Omental fat pad (tissue), 4 donors: ENCODE data around the gene GPR68. TPM values are rescaled to one million over a fixed set of nuclear protein-coding genes. Genes with fewer than 3 reads are reported as not detected.

Experiments used
- ATAC-seq: fragments of 150-250 bp; one replicate; pipeline ENCODE4 v1.9.1; 2016; ENCODE audit warnings: mild to moderate bottlenecking, moderate library complexity; ENCODE audit not compliant: low FRiP score
- DNase-seq: peaks from one replicate; pipeline ENCODE4 v3.0.0-alpha.2; 2019; ENCODE audit warnings: low spot score
- total RNA-seq, 4 donors: library from RNA; depleted of rRNA; stranded (reverse); fragments of >200 nt; gene quantifications; one replicate each; pipeline ENCODE4 v1.1.0, GENCODE V29; 2016
- TF ChIP-seq, protein P1 (sequence below), 3 donors: fragments of 450-650 bp; IDR thresholded peaks; one replicate each; pipeline ENCODE4 v1.5.1; 2016 to 2017; ENCODE audit warnings: antibody characterized with exemption in 3 of 3, mild to moderate bottlenecking in 3 of 3, moderate library complexity in 2 of 3

GPR68 gene
- total RNA-seq, 4 donors from 2014 or later = 0.19 to 0.36 (median 0.19) TPM; not detected in 1

DNA sequence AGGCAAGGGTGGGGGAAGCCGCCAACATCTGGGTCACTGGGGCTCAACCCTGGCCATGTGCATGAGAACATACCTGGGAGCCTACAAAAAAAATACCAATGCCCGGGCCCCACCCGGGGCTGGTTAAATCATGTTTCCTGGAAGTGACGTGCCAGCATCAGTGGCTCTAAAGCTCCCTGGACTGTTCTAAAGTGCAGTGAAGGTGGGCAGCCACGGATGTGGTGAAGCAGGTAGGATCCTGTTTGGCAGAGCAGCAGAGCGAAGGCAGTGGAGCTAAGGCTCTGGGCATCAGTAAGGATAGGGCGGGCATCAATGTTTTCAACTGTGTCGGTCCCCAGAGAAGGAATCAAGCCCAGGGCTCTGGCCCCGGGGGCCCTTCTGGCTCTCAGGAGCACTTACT, 525 bp upstream of the GPR68 start:
- DNase-seq (no peak), ATAC-seq (no peak)
- TF ChIP-seq, protein P1, sequence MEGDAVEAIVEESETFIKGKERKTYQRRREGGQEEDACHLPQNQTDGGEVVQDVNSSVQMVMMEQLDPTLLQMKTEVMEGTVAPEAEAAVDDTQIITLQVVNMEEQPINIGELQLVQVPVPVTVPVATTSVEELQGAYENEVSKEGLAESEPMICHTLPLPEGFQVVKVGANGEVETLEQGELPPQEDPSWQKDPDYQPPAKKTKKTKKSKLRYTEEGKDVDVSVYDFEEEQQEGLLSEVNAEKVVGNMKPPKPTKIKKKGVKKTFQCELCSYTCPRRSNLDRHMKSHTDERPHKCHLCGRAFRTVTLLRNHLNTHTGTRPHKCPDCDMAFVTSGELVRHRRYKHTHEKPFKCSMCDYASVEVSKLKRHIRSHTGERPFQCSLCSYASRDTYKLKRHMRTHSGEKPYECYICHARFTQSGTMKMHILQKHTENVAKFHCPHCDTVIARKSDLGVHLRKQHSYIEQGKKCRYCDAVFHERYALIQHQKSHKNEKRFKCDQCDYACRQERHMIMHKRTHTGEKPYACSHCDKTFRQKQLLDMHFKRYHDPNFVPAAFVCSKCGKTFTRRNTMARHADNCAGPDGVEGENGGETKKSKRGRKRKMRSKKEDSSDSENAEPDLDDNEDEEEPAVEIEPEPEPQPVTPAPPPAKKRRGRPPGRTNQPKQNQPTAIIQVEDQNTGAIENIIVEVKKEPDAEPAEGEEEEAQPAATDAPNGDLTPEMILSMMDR (IDR thresholded peaks at IDR 0.05) = no peak

DNA sequence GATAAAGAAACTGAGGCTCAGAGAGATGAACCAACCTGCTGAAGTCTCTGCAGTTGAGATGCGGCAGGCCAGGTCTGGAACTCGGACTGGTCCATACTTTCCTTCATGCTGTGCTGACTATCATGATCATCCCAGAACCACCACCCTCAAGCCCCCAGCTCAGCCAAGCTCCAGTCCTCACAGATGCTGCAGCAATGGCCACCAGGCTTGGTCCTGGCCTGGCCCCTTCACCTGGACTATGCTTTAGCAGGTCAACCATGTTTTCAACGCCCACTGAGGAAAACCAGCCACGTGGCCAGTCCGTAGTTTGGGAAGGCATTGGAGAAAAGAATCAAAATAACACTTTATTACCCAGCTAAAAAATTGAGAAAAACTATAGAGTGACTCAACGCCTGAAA, 1.4 kb downstream of the GPR68 start:
- TF ChIP-seq, protein P1 (IDR thresholded peaks at IDR 0.05) = no peak
- DNase-seq (no peak), ATAC-seq (no peak)

DNA sequence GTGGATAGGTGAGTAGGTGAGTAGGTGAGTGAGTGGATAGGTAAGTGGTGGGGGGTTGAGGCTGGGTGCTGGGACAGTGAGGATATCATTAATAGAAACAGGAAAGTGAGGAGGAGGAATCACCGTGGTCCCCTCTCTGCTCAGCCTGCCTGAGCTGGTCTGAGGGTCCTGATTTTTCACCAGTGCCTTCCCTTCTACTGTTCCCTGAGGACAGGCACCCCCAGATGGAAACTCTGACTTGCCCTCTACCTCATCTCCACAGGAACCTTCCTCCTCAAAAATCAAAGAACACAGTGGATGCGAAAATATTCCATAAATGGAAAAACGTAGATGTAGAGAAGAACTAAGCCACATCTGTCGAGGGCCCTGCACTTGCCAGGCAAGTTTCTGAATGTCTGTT, 1.9 kb downstream of the GPR68 start:
- ATAC-seq = no peak

DNA sequence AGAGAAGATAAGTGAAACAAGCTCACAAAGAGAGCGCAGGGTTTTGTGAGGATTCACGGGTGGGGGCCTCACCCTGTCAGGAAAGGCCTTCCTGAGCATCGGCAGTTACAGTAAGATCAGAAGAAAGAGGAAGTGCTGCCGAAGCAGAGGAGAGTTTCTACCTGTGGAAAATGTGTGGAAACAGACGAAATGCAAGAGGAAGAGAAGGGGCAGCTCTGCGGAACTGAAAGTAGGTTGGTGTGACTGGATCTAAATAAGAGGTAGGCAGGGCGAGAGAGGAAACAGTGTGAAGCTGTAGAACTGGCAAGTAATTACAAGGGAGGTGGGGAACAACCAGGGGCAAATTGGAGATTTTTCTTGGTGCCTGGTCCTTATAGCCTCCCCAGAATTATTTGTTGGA, 2.6 kb downstream of the GPR68 start:
- TF ChIP-seq, protein P1 (IDR thresholded peaks at IDR 0.05) = no peak
- no peak for ATAC-seq

More for the DNA sequence above, 1.9 kb downstream of the GPR68 start:
- no peak for DNase-seq
- TF ChIP-seq, protein P1 (IDR thresholded peaks at IDR 0.05) = no peak

DNA sequence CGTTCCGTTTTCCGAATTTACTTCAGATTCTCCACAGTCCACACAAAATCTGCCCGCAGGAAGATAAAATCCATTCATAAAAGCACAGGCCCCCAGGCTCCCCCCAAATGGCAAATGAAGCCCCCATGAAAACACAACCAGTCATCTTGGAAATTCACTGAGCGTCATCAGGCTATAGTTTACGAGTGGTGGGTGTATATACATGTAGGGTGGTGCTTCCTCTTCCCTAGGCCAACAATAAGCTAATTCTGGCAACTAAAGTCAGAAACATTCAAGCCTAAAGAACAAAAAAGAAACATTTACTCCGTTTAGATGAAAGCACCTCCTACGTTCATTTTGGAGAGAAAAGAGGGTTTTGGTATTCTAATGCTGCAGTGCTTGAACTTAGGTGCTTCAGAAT, 5.8 kb downstream of the GPR68 start:
- ATAC-seq (no peak), DNase-seq (no peak)
- TF ChIP-seq, protein P1 (IDR thresholded peaks at IDR 0.05) = no peak

More for the DNA sequence above, 2.6 kb downstream of the GPR68 start:
- DNase-seq = no peak

DNA sequence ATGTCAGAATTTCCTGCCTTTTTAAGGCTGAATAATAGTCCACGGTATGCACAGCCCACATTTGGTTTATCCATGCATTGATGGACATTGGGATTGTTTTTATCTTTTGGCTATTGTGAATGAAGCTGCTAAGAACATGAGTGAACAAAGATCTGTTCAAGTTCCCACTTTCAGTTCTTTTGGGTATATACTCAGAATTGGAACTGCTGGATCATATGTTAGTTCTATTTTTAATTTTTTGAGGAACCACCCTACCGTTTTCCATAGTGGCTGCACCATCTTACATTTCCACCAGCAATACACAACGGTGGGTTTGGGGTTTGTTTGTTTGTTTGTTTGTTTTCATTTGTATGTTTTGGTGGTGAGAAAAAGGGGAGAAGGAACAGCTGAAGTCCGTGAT, 6.4 kb downstream of the GPR68 start:
- DNase-seq (no peak), ATAC-seq (no peak)
- TF ChIP-seq, protein P1 (IDR thresholded peaks at IDR 0.05) = no peak

DNA sequence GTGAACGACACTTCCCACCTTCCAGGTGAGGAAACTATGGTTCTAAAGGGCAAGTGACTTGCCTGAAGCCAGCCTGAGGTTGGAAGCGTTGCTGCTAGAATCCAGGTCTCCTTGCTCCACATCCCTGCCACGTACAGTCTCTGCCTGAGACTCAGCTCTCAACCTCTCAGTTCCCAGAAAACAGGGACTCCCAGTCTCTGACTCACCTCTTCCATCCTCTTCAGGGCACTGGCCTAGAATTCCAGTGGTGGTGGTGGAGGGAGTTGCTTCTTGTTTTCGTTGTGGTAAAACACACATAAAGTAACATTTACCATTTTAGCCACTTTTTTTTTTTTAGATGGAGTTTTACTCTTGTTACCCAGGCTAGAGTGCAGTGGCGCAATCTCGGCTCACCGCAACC, 7.3 kb downstream of the GPR68 start:
- TF ChIP-seq, protein P1 (IDR thresholded peaks at IDR 0.05) = no peak
- no peak for ATAC-seq
- no peak for DNase-seq
